ENCODE results near the gene TSKU.

- TF ChIP-seq CTCF (conservative IDR thresholded peaks at IDR 0.05) (no peak), ZFX (IDR thresholded peaks at IDR 0.05) (no peak)
Measured at GRCh38 chr11:76759092-76759491, 24.1 kb upstream of the TSKU start.
